GM12892 (cell line): ENCODE measurements around the gene LMCD1.

Source experiments
- DNase-seq: peaks from one replicate; pipeline ENCODE4 v3.0.0; 2011; ENCODE audit not compliant: insufficient read length
- FAIRE-seq: peaks from 2 replicates; lab custom pipeline; 2011; peaks lifted over from hg19 to GRCh38; lab: Jason Lieb, UNC
- POLR2A ChIP-seq: IDR thresholded peaks from 2 replicates; pipeline ENCODE4 v1.6.1; 2011; ENCODE audit warnings: low read depth, low read length, control low read depth
- POLR2AphosphoS5 ChIP-seq: IDR thresholded peaks from 2 replicates; pipeline ENCODE4 v1.6.1; 2011; ENCODE audit warnings: low read depth, low read length, control low read depth
- TAF1 ChIP-seq: IDR thresholded peaks from 2 replicates; pipeline ENCODE4 v1.6.1; 2011; ENCODE audit warnings: low read depth, mild to moderate bottlenecking, control low read depth, low read length, borderline replicate concordance

The LMCD1 gene

GRCh38 chr3:8556473-8556869 is 54.8 kb downstream of the LMCD1 start:
- FAIRE-seq (no peak), DNase-seq (no peak)
- TF ChIP-seq POLR2A = no peak
- TF ChIP-seq POLR2AphosphoS5 = no peak
- no peak for TF ChIP-seq TAF1

GRCh38 chr3:8557298-8557697 is 55.7 kb downstream of the LMCD1 start:
- no peak for TF ChIP-seq TAF1
- TF ChIP-seq POLR2A = no peak
- TF ChIP-seq POLR2AphosphoS5 = no peak
- DNase-seq (no peak), FAIRE-seq (no peak)

DNA sequence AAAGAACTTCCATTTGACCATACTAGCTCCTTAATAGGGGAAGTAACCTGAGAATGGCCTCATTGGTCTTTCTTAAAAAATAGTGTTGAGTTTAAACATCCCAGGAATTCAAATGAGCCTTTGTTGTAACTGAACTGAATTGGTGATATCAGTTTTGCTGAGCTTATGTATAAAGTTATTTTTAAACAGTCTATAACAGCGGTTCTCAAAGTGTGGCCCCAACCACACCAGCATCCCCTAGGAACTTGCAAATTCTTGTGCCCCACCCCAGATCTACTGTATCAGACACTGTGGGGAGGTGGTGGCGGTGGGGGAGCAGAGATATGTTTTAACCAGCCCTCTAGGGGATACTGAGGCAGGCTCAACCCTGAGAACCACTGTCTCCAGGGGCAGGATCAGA is 57.0 kb downstream of the LMCD1 start:
- DNase-seq = no peak
- TF ChIP-seq TAF1 (no peak), POLR2A (no peak), POLR2AphosphoS5 (no peak)
- no peak for FAIRE-seq

GRCh38 chr3:8559351-8559750 is 57.7 kb downstream of the LMCD1 start:
- FAIRE-seq (no peak), DNase-seq (no peak)
- TF ChIP-seq POLR2AphosphoS5 = no peak
- no peak for TF ChIP-seq POLR2A
- TF ChIP-seq TAF1 = no peak

GRCh38 chr3:8560366-8561007 is 58.9 kb downstream of the LMCD1 start:
- DNase-seq = no peak
- FAIRE-seq = no peak
- TF ChIP-seq TAF1 (no peak), POLR2AphosphoS5 (no peak), POLR2A (no peak)

DNA sequence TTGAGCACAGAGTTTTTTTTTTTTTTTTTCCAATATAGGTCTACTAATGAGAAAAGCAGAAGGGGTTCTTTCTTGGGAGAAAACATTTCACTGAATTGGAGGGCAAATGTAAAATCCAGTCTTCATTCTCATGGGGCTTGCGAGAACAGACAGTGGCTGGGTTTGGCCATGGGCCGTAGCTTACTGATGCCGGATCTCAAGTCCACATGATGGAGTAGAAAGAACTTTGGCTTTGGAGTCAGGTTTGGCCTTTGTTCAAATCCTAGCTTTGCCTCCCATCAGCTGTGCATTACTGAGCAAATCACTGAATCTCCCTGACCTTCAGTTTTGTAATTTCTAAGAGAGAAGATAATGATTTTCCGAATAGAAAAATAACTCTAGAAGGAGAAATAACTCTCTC is 59.7 kb downstream of the LMCD1 start:
- FAIRE-seq (no peak), DNase-seq (no peak)
- TF ChIP-seq POLR2A (no peak), POLR2AphosphoS5 (no peak), TAF1 (no peak)

GRCh38 chr3:8562081-8562595 is 60.5 kb downstream of the LMCD1 start:
- no peak for DNase-seq
- TF ChIP-seq POLR2A (no peak), TAF1 (no peak), POLR2AphosphoS5 (no peak)
- no peak for FAIRE-seq

- FAIRE-seq = no peak
- TF ChIP-seq POLR2AphosphoS5 = no peak
- no peak for TF ChIP-seq POLR2A
Observed at GRCh38 chr3:8563146-8563545, 61.5 kb downstream of the LMCD1 start.

GRCh38 chr3:8563597-8563996 is 62.0 kb downstream of the LMCD1 start:
- no peak for FAIRE-seq
- TF ChIP-seq POLR2A = no peak
- no peak for DNase-seq

More at GRCh38 chr3:8563146-8563545, 61.5 kb downstream of the LMCD1 start:
- DNase-seq = no peak

- TF ChIP-seq POLR2A (no peak), POLR2AphosphoS5 (no peak), TAF1 (no peak)
- no peak for DNase-seq
- no peak for FAIRE-seq
Observed at GRCh38 chr3:8565376-8565775, 63.8 kb downstream of the LMCD1 start.

DNA sequence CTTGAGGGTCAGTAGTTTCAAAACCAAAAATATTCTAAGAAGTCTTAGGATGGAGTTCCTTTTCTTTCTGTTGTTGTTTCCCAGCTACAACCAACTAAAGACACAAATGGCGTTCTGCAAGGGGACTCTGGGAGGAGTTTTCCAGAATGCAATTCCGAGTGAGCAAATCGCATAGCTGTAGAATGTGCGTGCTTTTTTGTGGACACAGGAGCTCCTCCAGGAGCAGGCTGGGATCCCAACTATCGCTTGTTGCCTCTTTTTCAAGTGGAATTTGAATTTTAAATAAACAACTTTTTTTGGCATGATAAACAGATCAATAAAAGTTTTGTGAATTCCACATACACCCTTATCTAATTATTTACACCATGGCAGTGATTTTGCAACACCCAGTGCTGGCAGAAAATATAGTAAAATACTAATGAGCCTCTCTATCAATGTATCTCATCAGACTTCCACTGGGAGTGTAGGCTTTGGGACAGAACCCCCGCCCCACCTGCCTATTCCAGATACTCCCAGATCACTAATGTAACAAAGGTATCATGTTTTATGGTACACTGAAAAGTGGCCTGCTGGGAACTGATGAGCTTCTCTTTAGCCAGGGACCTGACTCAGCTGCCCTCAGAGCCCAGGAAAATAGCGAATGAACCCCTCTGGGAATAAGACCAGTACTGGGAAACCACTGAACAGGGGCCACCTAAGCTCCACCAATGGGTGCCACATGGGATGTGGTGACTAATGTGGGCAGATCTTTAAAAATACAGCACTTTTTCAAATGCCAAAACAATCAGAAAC is 66.4 kb downstream of the LMCD1 start:
- no peak for DNase-seq
- TF ChIP-seq POLR2A (no peak), TAF1 (no peak), POLR2AphosphoS5 (no peak)
- no peak for FAIRE-seq

- DNase-seq (no peak), FAIRE-seq (no peak)
- no peak for TF ChIP-seq TAF1
- no peak for TF ChIP-seq POLR2A
Observed at GRCh38 chr3:8571256-8571655, 69.6 kb downstream of the LMCD1 start.
